ENCODE data around the gene RAB26. TPM values are rescaled to one million over a fixed set of nuclear protein-coding genes. Genes with fewer than 3 reads are reported as not detected.

The RAB26 gene
- total and polyA plus RNA-seq, 2 of the 13 experiments (the other 11 are each of a cell fraction or from before 2014, with no cell fraction given): 0.86 to 3.6 TPM

GRCh38 chr16:2157480-2158261 is 9.2 kb downstream of the RAB26 start (continued):
- no peak for TF ChIP-seq NCOA5 (CRISPR knock-in tag; IDR thresholded peaks at IDR 0.05)
- TF ChIP-seq ZNF33A (CRISPR knock-in tag; IDR thresholded peaks at IDR 0.05; ENCODE audit: borderline replicate concordance): no peak
- TF ChIP-seq KLF9 (CRISPR knock-in tag; IDR thresholded peaks at IDR 0.05; ENCODE audit: low read depth): no peak
- 0 out of 2 replicates have a peak, but pooled peaks have one; percentile 33 for TF ChIP-seq ZNF333 (CRISPR knock-in tag; IDR thresholded peaks at IDR 0.05; ENCODE audit: borderline replicate concordance)
- peak; percentile 49 for TF ChIP-seq ZNF629 (CRISPR knock-in tag; conservative IDR thresholded peaks at IDR 0.05)
- peak; percentile 79; the same call in 1 of the 2 replicates for TF ChIP-seq MYC (CRISPR knock-in tag; IDR thresholded peaks at IDR 0.05; ENCODE audit: borderline replicate concordance)
- TF ChIP-seq HMG20B (CRISPR knock-in tag; conservative IDR thresholded peaks at IDR 0.05): 0 out of 2 replicates have a peak, but pooled peaks have one; percentile 37
- TF ChIP-seq HNRNPUL1 (IDR thresholded peaks at IDR 0.05; ENCODE audit: low read depth, low read length): no peak
- TF ChIP-seq REPIN1 (CRISPR knock-in tag; IDR thresholded peaks at IDR 0.05; ENCODE audit: borderline replicate concordance, low read depth): peak; percentile 62; the same call in 1 of the 2 replicates
- 0 out of 2 replicates have a peak, but pooled peaks have one; percentile 47 for TF ChIP-seq ZMYM2 (CRISPR knock-in tag; IDR thresholded peaks at IDR 0.05)
- no peak for TF ChIP-seq GABPA (IDR thresholded peaks at IDR 0.05; ENCODE audit: low read depth, low read length)
- TF ChIP-seq GABPA (CRISPR knock-in tag; IDR thresholded peaks at IDR 0.05; ENCODE audit: low read depth): peak; percentile 58
- no peak for TF ChIP-seq POLR2AphosphoS2 (IDR thresholded peaks at IDR 0.05; ENCODE audit: low read depth, low read length)
- TF ChIP-seq E2F2 (CRISPR knock-in tag; IDR thresholded peaks at IDR 0.05; ENCODE audit: borderline replicate concordance): no peak
- peak; percentile 53; the same call in 1 of the 2 replicates for TF ChIP-seq ZNF264 (CRISPR knock-in tag; IDR thresholded peaks at IDR 0.05)
- no peak for TF ChIP-seq GFI1 (CRISPR knock-in tag; IDR thresholded peaks at IDR 0.05; ENCODE audit: borderline replicate concordance)
- TF ChIP-seq ZNF570 (CRISPR knock-in tag; IDR thresholded peaks at IDR 0.05; ENCODE audit: borderline replicate concordance): no peak
- peak; percentile 42; the same call in 1 of the 2 replicates for TF ChIP-seq ZNF143 (CRISPR knock-in tag; IDR thresholded peaks at IDR 0.05)
- TF ChIP-seq PRDM10 (CRISPR knock-in tag; IDR thresholded peaks at IDR 0.05; ENCODE audit: low read depth): peak; percentile 41; the same call in 1 of the 2 replicates
- no peak for TF ChIP-seq ZNF724P (CRISPR knock-in tag; IDR thresholded peaks at IDR 0.05; ENCODE audit: borderline replicate concordance)
- TF ChIP-seq TSC22D2 (CRISPR knock-in tag; IDR thresholded peaks at IDR 0.05; ENCODE audit: borderline replicate concordance): no peak
- no peak for TF ChIP-seq KAT2B (IDR thresholded peaks at IDR 0.05; ENCODE audit: borderline replicate concordance, low read depth, low read length)
- TF ChIP-seq HNRNPL (IDR thresholded peaks at IDR 0.05; ENCODE audit: low read depth, low read length): 0 out of 2 replicates have a peak, but pooled peaks have one; percentile 64
- TF ChIP-seq CENPT (CRISPR knock-in tag; IDR thresholded peaks at IDR 0.05; ENCODE audit: low read depth): no peak
- TF ChIP-seq ZNF501 (CRISPR knock-in tag; IDR thresholded peaks at IDR 0.05): peak; percentile 37; the same call in 1 of the 2 replicates
- TF ChIP-seq TCF7L2 (IDR thresholded peaks at IDR 0.05; ENCODE audit: low read depth, low read length): no peak
- no peak for TF ChIP-seq U2AF1 (optimal IDR thresholded peaks at IDR 0.05; ENCODE audit: low read depth, low read length)
